Fibroblast of lung (primary cell): ENCODE measurements around the gene RASIP1. TPM values are rescaled to one million over a fixed set of nuclear protein-coding genes. Genes with fewer than 3 reads are reported as not detected.

ENCODE experiments used
- DNase-seq, 2 donors: peaks; one replicate each; pipeline versions ENCODE4 v3.0.0 to v3.0.0-alpha.2; 2010; ENCODE audit warnings: low read depth in 2 of 2
- H2AFZ ChIP-seq: 2 replicates; pipeline ENCODE4 v1.5.1; 2012; ENCODE audit warnings: low read length, control low read depth, inconsistent platforms
- H3K27ac ChIP-seq: 2 replicates; pipeline ENCODE4 v1.5.1; 2011; ENCODE audit warnings: low read length, control low read depth; ENCODE audit not compliant: insufficient read depth
- H3K27me3 ChIP-seq: 2 replicates; pipeline ENCODE4 v1.5.1; 2011; ENCODE audit warnings: mild to moderate bottlenecking, low read length; ENCODE audit not compliant: control insufficient read depth, insufficient read depth
- H3K36me3 ChIP-seq: 2 replicates; pipeline ENCODE4 v1.5.1; 2011; ENCODE audit warnings: low read length; ENCODE audit not compliant: control insufficient read depth, insufficient read depth
- H3K4me1 ChIP-seq: 2 replicates; pipeline ENCODE4 v1.5.1; 2011; ENCODE audit warnings: low read length; ENCODE audit not compliant: control insufficient read depth, insufficient read depth; ENCODE audit errors: extremely low read depth
- H3K4me2 ChIP-seq: 2 replicates; pipeline ENCODE4 v1.5.1; 2011; ENCODE audit warnings: low read length, control low read depth; ENCODE audit not compliant: insufficient read depth; ENCODE audit errors: extremely low read depth
- H3K4me3 ChIP-seq, 4 experiments: fragments of 200-600 bp in 1 of 4; sonication (generic) in 1 of 4; replicated peaks in 1 of 4; 2 replicates each; pipeline ENCODE4 v1.5.1; 2011 to 2016; ENCODE audit warnings: low read length in 4 of 4, low read depth in 3 of 4, mild to moderate bottlenecking in 3 of 4, control low read depth in 2 of 4, inconsistent platforms in 1 of 4, mixed read lengths in 1 of 4; ENCODE audit not compliant: insufficient read depth in 1 of 4; ENCODE audit errors: control extremely low read depth in 1 of 4
- H3K79me2 ChIP-seq: 2 replicates; pipeline ENCODE4 v1.5.1; 2012; ENCODE audit warnings: mild to moderate bottlenecking, low read length, inconsistent platforms; ENCODE audit not compliant: control insufficient read depth, insufficient read depth
- H3K9ac ChIP-seq: 2 replicates; pipeline ENCODE4 v1.5.1; 2011; ENCODE audit warnings: mild to moderate bottlenecking, low read length, control low read depth; ENCODE audit not compliant: insufficient read depth
- H3K9me3 ChIP-seq: 2 replicates; pipeline ENCODE4 v1.5.1; 2012; ENCODE audit warnings: low read depth, low read length; ENCODE audit not compliant: control insufficient read depth, insufficient read depth
- H4K20me1 ChIP-seq: 2 replicates; pipeline ENCODE4 v1.5.1; 2011; ENCODE audit warnings: low read length; ENCODE audit not compliant: control insufficient read depth, insufficient read depth; ENCODE audit errors: extremely low read depth
- CTCF ChIP-seq, 2 donors: IDR thresholded peaks in 1 of 2; conservative IDR thresholded peaks in 1 of 2; 1 replicate in 1 of 2; 2 replicates in 1 of 2; pipeline ENCODE4 v1.5.1; 2011 to 2012; ENCODE audit warnings: low read length in 2 of 2, control low read depth in 1 of 2, inconsistent platforms in 1 of 2, low read depth in 1 of 2, mild to moderate bottlenecking in 1 of 2
- EZH2 ChIP-seq: IDR thresholded peaks from 2 replicates; pipeline ENCODE4 v1.5.1; 2012; ENCODE audit warnings: low read length, control low read depth, mild to moderate bottlenecking; ENCODE audit errors: missing control alignments
- polyA plus RNA-seq, 2 donors: library from polyadenylated mRNA; depleted of rRNA in 1 of 2; stranded (reverse) in 1 of 2; unstranded in 1 of 2; fragments of >200 nt; gene quantifications; 2 replicates each; pipeline ENCODE4 v1.2.1, GENCODE V29; 2011 to 2012; ENCODE audit warnings: missing spikeins in 1 of 2
- total RNA-seq: library from RNA; depleted of rRNA; stranded (reverse); fragments of >200 nt; gene quantifications from 2 replicates; pipeline ENCODE4 v1.2.1, GENCODE V29; 2014

RASIP1 gene
- total and polyA plus RNA-seq, 2 donors (not counting 1 experiment from before 2014, with no cell fraction given) = 0.99 to 1.6 TPM

GRCh38 chr19:48734625-48735024 is 5.8 kb downstream of the RASIP1 start:
- H3K4me3 ChIP-seq = no peak overlapping the region
- no peaks in the 10 kb centered on the region for H3K79me2 ChIP-seq
- DNase-seq = no peak
- H3K4me2 ChIP-seq = no peak overlapping the region
- no peaks in the 10 kb centered on the region for H3K9me3 ChIP-seq
- no peak overlapping the region for H3K27ac ChIP-seq
- H2AFZ ChIP-seq = no peak overlapping the region
- no peaks in the 10 kb centered on the region for H3K27me3 ChIP-seq
- H4K20me1 ChIP-seq = no peaks in the 10 kb centered on the region
- no peaks in the 10 kb centered on the region for H3K4me1 ChIP-seq
- no peak overlapping the region for H3K9ac ChIP-seq
- no peaks in the 10 kb centered on the region for H3K36me3 ChIP-seq
- no peak for TF ChIP-seq EZH2
- TF ChIP-seq CTCF (conservative IDR thresholded peaks at IDR 0.05 in 1 of 2, IDR thresholded peaks at IDR 0.05 in 1 of 2; ENCODE audit: low read depth in 1 of 2, low read length in 2 of 2) = no peak

DNA sequence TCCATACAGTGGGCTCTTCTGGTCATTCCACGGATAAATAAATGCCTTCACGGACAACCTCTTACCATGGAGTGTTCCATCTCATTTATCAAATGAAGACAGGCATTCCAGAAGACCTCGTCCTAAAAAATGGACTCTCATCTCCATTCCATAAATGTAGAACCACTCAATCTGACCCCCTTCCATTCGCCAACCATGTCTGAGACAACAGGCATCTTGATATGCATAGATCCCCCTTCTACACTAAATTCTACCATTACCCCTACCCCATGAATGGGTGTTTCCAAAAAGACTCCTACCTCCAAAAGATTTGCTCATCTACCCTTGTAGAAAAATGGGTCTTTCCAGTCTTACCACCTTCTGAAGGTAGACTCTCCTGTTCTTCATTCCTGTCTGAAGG is 9.0 kb downstream of the RASIP1 start:
- Histone ChIP-seq H3K4me3 (no peak overlapping the region), H3K9ac (no peak overlapping the region), H3K9me3 (no peaks in the 10 kb centered on the region), H3K4me2 (no peak overlapping the region), H3K4me1 (no peaks in the 10 kb centered on the region), H3K36me3 (no peaks in the 10 kb centered on the region), H3K27ac (no peak overlapping the region), H2AFZ (no peak overlapping the region), H3K79me2 (no peaks in the 10 kb centered on the region), H4K20me1 (no peaks in the 10 kb centered on the region), H3K27me3 (no peaks in the 10 kb centered on the region)
- TF ChIP-seq CTCF (conservative IDR thresholded peaks at IDR 0.05 in 1 of 2, IDR thresholded peaks at IDR 0.05 in 1 of 2; ENCODE audit: low read depth in 1 of 2, low read length in 2 of 2) (no peak), EZH2 (no peak)
- DNase-seq = no peak

- H3K4me2 ChIP-seq = no peak overlapping the region
- no peak overlapping the region for H2AFZ ChIP-seq
- no peak for DNase-seq
Observed at GRCh38 chr19:48728911-48729664, 11.3 kb downstream of the RASIP1 start.

More at GRCh38 chr19:48728911-48729664, 11.3 kb downstream of the RASIP1 start:
- H3K9me3 ChIP-seq = no peaks in the 10 kb centered on the region
- no peaks in the 10 kb centered on the region for H3K36me3 ChIP-seq
- H3K4me1 ChIP-seq = peaks cover 2% of the 10 kb centered on the region
- no peak overlapping the region for H3K9ac ChIP-seq
- no peaks in the 10 kb centered on the region for H3K79me2 ChIP-seq
- TF ChIP-seq EZH2 = no peak
- no peak for TF ChIP-seq CTCF (conservative IDR thresholded peaks at IDR 0.05 in 1 of 2, IDR thresholded peaks at IDR 0.05 in 1 of 2; ENCODE audit: low read depth in 1 of 2, low read length in 2 of 2)
- no peak overlapping the region for H3K27ac ChIP-seq
- H3K27me3 ChIP-seq = no peaks in the 10 kb centered on the region
- H4K20me1 ChIP-seq = no peaks in the 10 kb centered on the region
- peak overlapping the region in 1 of 4 experiments; percentile 25 for H3K4me3 ChIP-seq
